GM21423 (cell line): ENCODE results near the gene DNAJC9.
A peak's percentile ranks its signal among the peaks of the same experiment; 100 is the strongest.
"Not testable (repeated sequence)": the region's sequence is repeated elsewhere in the genome, so short reads cannot be mapped to it uniquely, and the experiment has no call there.

Experiments used
- ATAC-seq: cut with Tn5 transposase; IDR thresholded peaks from one replicate; pipeline ENCODE4 v1.9.1; 2021; ENCODE audit warnings: mild to moderate bottlenecking, moderate library complexity; ENCODE audit not compliant: unreplicated experiment

Gene DNAJC9, protein sequence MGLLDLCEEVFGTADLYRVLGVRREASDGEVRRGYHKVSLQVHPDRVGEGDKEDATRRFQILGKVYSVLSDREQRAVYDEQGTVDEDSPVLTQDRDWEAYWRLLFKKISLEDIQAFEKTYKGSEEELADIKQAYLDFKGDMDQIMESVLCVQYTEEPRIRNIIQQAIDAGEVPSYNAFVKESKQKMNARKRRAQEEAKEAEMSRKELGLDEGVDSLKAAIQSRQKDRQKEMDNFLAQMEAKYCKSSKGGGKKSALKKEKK

DNA sequence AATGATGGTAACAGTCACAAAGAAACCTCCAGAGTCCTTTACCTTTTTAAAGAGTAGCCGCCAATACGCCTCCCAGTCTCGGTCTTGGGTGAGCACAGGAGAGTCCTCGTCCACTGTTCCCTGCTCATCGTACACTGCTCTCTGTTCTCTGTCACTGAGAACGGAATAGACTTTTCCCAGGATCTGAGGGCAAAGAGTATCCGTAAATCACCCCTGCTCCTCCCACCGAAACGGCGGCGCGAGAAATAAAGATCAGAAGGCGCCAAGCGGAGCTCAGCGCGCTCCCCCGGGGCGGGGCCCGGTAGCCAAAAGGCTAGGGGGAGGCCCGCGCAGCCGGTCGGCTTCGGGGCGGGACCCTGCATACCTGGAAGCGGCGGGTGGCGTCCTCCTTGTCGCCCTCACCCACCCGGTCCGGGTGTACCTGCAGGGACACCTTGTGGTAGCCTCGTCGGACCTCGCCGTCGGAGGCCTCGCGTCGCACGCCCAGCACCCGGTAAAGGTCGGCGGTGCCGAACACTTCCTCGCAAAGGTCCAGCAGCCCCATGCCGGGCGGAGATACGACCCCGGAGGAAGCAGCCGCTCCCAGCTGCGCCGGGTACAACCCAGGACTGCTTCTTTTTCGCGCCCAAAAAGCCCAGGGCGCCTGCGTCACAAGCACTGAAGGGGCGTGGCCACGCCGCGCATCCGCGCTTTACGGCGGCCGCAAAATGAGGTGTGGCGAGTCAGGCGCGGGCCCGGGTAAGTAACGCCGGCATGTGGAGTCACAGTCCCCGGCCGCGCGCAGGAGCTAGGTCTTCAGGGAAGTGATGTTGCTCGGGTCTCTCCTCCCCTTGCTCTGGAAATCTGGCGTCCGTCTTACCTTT lies at the start of gene DNAJC9:
Gene DNAJC9 (minus strand): TSS at position 610 of the 863 bp plus-strand sequence. CDS start 66 bp downstream, at position 544.
- peak; percentile 82 for ATAC-seq

DNA sequence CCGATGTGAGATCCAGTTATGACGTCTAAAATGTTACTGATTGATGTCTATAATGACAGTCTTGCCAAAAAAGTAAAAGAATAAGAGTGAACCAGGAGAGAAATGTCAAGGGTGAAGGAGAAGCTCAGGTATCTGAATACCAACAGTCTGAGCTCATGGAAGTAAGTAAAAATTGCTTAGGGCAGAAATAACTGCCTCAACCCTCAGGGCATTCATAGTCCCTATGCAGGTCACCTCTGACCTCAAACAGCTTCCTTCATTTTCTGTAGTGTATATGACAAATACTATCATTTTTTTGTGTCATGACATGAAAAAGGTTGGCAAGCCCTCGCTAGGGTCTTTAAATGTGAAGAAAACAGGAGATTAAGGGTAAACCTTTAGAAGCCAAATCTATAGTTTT lies 46.4 kb upstream of the DNAJC9 start:
- no peak for ATAC-seq

DNA sequence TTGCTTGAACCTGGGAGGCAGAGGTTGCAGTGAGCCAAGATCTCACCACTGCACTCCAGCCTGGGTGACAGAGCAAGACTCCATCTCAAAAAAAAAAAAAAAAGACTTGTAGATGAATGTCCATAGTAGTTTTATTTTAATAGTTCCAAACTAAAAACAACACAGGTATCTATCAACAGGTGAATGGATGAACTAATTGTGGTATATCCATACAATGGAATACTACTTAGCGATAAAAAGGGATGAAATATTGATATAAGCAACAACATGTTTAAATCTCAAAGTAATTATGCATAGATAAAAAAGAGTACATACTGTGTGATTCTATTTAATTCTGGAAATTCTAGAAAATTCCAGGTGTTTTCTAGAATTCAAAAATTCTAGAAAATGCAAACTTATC lies 42.9 kb upstream of the DNAJC9 start:
- ATAC-seq: no peak

DNA sequence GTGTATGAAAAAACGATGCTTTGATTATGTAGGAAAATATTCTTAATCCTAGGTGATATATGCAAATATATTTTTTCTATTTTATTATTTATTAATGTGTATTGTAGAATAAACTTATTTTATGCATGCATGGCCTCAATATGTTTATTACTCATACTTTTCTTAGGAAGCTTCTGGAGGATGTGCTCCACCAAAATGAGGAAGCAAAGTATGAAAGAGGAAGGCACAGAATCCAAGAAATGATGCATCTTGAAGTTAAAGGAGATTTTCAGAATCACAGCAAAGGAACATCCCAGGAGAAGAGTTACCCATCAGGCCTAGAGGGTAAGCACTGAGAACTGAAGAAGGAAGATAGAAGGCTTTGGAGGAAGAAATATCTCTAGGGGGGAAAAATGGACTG lies 40.4 kb upstream of the DNAJC9 start:
- no peak for ATAC-seq

DNA sequence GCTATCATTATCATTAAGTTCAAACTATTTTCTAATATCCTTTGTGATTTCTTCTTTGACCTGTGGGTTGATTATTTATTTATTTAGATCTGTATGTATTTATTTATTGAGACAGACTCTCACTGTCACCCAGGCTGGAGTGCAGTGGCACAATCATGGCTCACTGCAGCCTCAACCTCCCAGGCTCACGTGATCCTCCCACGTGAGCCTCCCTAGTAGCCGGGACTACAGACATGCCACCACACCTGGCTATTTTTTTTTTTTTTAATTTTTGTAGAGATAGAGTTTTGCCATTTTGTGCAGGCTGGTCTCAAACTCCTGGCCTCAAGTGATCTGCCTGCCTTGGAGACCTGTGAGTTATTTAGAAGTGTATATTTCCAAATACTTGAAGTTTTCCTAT lies 34.0 kb upstream of the DNAJC9 start:
- no peak for ATAC-seq

DNA sequence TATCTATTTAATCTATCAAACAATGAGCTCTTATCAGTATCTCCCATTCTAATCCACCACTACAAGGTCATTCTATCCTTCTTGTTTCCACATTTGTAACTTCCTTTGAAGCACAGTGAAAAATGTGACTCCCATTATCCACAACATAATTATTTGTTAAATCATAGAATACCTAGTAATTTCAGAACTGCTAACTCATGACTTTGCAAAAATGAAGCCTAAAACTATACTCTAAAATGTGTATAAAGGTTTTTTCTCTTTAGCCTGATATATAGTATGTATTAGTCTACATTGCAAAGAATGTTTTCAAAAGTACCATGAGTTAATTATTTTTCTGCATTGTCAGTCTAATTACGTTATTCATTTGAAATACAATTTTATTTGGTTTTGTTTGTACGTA lies 17.4 kb upstream of the DNAJC9 start:
- no peak for ATAC-seq

DNA sequence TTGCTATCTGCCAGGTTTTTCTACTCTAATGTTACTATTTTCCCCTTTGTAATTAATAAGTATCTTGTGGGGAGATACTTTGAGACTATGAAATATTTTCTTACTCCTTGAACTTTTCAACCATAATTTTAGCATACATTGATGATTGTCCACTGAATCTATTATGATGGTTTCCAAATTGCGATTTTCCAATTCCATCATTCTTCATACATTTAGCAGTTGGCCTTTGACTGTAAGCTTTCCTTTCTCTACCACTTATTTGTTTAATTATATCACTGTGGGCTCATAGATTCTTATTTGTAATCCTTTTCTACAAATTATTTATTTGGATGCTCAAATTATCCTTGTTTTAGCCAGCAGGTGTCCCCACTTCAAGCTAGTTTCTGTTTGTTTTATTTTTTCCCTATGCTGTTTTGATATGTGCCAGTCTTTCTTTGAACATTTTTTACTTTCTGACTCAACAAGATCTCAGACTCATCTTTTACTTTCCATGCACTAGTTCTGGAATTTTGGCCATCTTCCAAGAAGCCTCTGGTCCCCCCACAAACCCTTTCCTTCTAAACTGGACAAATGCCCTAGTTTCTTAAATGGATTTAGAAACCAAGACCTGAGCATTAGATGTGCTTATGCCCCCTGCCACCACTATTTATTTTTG lies 16.8 kb upstream of the DNAJC9 start:
- ATAC-seq: no peak

DNA sequence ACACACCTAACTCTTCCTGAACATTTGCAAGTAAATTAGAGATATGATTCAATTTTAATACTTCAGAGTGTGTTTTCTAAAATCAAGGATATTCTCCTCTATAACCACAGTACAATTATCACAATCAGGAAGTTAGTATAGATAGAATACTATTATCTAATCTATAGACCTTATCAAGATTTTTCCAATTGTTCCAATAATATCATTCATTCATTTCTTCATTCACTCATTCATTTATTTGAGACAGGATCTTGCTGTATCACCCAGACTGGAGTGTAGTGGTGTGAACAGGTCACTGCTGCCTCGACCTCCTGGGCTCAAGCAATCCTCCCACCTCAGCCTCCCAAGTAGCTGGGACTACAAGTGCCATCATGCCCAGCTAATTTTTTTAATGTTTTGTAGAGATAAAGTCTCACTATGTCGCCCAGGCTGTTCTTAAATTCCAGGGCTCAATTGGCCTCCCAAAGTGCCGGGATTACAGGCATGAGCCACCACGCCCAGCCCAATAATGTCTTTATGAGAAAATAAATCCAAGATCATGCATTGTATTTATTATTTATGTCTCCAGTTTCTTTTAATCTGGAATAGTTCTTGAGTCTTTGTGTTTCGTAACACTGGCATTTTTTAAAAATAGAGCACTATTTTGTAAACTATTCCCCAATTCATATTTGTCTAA lies 16.0 kb upstream of the DNAJC9 start:
- no peak for ATAC-seq

DNA sequence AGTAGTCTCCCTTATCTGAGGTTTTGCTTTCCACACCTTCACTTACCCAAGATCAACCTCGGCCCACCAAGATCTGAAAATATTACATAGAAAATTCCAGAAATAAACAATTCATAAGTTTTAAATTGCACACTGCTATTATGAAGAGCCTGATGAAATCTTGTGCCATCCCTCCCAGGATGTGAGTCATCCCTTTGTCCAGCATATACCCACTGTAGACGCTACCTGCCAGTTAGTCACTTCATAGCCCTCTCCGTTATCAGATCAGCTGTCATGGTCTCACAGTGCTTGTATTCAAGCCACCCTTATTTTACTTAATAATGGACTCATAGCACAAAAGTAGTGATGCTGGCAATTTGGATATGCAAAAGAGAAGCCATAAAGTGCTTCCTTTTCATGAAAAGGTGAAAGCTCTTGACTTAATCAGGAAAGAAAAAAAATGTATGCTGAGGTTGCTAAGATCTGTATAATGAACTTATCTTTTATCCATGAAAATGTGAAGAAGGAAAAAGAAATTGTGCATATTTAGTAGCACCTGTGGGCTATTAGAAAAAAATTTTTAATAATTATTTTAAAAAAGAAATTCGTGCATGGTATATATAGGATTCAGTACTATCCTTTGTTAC lies 15.2 kb upstream of the DNAJC9 start:
- ATAC-seq: no peak

DNA sequence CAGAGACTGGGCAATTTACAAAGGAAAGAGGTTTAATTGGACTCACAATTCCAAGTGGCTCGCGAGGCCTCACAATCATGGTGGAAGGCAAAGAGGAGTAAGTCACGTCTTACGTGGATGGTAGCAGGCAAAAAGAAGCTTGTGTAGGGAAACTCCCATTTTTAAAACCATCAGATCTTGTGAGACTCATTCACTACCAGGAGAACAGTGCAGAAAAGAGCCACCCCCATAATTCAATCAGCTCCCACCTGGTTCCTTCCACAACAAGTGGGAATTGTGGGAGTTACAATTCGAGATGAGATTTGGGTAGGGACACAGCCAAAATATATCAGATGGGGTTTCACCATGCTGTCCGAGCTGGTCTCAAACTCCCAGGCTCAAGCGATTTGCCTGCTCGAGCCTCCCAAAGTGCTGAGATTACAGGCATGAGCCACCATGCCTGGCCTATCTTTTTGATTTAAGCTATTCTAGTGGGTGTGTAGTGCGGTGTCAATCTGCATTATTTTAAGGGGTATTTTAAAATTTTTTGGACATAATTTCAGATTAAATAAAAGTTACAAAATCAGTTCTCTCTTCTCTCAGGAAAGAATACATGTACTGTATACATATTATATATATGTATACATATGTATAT lies 14.4 kb upstream of the DNAJC9 start:
- ATAC-seq: no peak

DNA sequence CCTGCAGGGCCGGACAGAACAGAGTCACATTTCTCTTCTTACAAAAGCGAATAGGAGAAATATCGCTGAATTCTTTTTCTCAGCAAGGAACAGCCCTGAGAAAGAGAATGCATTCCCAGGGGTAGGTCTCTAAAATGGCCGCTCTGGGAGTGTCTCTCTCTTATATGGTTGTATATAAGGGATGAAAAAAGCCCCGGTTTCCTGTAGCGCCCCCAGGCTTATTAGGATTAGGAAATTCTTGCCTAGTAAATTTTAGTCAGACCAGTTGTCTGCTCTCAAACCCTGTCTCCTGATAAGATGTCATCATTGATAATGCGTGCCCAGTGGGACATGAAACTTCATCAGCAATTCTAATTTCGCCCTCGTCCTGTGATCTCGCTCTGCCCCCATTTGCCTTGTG lies 11.6 kb upstream of the DNAJC9 start:
- not testable (repeated sequence) for ATAC-seq

DNA sequence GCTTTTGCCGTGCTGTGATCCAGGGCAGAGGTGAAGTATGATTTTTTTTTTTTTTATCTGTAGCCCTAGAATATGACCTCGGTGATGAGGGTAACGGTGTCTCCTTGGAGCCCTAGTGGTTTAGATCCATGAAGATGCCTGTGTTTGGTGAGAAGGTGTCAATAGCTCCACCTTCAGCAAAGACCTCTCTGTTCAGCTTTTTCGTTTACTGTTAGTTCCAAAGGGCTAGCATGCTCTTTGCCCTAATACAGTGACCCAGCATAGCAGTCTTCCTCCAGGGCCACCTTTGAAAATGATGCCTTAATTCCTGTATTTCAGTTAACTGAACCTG lies 6.1 kb upstream of the DNAJC9 start:
- no peak for ATAC-seq

DNA sequence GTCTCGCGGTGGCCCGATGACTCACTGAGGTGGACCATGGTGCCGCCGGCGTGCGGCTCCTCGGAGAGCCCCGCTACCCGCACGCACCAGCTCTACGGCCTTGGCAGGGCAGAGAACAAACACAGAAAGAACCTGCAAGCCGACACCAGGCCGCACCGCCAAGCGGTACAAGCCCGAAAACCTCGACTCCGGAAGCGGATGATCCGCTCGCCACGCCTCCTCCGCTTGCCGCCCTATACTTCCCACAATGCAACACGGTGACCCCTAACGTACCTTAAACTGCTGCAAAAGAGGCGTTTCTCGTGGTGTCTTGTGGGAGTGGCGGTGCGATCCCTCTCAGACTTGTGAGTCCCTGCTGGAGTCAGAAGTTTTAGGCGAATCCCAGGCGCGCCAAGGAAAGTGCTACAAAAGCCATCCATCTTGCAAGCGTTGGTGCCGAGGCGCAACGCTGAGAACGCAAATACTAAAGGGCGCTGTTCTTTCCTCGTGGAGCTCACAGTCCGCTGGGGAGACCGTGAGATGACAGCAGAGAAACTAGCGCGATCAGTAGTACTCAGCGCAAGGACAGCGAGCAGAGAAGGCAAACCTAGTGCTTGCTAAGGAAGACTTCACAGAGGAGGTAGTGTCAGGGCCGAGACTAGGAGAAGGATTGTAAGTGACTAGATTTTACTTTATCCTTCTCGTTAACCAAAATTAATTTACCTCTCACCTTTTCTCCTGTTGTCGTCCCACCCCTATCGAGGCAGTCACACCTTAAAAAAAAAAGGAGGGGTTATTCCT lies 5.6 kb upstream of the DNAJC9 start, which contains the start of gene MRPS16:
Gene MRPS16 (minus strand): TSS at position 200 of the 780 bp plus-strand sequence. CDS start 162 bp downstream, at position 38.
- peak; percentile 82 for ATAC-seq

DNA sequence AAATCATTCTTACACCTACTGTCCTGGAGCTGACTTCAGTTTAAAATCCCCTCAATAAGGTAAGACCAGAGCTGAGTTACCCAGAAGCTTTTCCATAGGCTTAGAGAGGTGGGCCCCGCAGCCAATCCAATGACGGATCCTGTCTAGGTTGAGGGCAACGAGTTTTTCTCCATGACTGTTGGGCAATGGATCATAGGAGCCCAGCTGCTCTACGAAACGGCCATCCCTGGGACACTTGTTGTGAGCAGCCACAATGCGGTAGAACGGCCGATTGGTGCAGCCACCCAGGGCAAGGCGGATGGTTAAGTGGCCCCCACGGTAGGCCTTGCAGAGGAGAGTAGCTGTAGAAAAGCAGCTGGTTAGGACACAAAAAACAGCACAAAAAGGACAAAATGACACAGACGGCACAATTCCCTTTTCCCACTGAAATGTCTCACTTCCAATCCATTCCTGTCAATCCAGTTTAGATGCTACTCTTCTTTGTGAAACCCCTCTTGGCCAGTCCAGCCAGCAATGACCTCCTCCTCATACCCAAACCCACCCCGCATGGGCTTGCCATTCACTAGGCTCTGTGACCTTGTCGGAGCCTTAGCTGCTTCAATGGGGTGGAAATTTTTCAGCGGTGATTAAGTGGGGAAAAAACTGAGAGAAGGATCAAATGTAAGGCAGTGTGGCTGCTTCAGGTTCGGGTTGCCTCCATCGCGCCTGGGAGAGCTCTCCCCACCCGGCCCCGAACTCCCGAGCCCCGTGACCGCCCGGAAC lies 4.8 kb upstream of the DNAJC9 start:
- no peak for ATAC-seq

DNA sequence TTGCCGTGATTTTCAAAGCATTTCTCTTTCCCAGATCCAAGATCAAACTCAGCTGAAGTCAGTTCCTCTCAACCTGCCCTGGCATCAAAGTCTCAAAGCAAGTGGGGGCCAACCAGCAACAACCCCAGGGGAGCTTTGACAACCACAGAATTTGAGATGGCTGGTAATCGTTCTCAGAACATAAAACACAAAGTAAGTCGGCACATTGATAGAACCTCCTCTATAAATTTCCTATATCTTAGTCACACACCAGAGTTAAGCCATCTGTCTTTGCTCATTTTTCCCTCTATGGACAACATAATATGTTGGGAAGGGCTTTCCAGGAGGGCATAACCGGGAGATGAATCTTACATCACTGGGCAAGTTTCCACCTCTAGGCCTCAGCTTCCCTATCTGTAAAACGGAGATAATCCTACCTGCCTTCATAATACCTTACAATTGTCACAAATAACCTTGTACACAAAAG lies 1.2 kb upstream of the DNAJC9 start:
- ATAC-seq: no peak

DNA sequence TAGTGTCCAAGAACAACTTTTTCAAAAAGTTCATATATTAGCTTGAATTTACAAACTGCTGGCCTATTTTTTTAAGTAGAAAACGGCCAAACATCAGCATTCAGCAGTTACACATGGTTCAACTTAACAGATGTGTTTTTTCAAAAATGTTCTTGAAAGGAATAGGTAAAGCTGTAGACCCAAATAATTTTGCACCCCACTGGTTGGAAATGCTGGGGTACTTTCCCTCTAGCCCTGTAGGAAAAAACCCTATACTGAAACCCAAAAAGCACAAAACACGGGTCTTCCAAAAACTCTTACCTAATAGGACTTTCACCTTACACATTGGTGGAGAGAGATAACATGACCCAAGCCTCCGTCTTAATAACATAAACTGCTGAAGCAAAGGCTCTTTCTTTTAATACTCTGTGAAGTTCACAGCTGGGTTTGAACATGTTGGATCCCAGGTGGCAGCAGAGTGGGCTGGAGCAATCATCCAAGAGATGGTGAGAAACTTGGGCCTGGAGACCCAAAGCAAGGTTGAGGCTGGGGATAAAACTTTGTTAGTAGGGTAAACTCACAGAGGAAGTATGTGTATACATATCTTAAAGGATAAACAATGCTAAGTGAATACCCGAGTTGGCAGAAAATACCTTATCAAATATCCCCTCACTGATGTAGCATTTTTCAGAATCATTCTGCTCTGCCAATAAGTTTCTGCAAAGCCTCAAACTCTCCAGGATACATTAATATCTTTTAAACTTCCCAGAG lies 629 bp upstream of the DNAJC9 start:
- no peak for ATAC-seq

DNA sequence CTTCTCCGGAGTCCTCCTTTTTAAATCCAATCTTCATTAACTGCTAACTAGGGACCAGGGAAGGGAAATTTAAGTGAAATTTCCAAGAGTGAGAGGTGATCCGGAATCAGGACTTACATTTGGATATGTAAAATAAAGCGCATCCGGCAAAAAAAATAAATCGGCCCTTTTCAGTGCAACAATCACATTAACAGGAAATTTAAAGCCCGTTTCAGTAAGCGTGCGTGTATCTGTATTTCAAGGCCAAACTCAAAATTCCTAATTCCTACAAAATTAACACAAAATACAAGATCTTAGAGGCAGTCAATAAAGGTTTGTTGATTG lies 771 bp downstream of the DNAJC9 start:
- no peak for ATAC-seq

DNA sequence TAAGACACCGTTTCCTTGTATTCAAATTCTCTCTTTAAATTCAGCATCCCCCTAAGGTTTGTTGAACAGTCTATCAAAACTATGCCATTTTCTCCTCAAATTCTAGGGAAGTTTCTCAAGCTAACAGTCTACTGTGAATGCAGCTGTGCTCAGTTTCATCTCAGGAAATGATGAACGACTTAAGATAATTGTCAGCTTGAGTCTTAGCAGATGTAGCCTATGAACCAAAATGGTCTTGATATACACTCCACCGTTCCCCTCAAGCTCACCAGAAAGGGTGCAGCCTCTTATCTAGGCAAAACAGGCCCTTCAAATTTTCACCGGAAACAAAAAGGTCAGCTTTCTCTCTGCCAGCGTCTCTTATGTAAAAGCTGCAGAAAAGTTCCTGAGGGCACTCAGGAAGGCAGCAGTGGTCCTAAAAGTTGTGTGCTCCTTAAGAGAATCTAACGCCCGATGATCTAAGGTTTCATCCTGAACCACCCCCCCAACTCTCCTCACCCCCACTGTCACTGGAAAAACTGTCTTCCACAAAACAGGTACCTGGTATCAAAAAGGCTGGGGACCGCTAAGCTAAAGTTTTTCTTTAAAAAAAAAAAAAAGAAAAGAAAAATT lies 2.1 kb downstream of the DNAJC9 start:
- no peak for ATAC-seq
